Pancreas (tissue), 10 donors: ENCODE results near the gene STAB2. TPM values are rescaled to one million over a fixed set of nuclear protein-coding genes. Genes with fewer than 3 reads are reported as not detected.
A peak's percentile ranks its signal among the peaks of the same experiment; 100 is the strongest.

Experiments used
- ATAC-seq, 4 donors: fragments of 200-7000 bp; cut with Tn5 transposase; one replicate each; pipeline versions ENCODE4 v1.8.0 to v1.9.1; 2020; ENCODE audit warnings: mild to moderate bottlenecking in 4 of 4, moderate library complexity in 4 of 4
- DNase-seq, 6 donors: peaks; one replicate each; pipeline ENCODE4 v3.0.0-alpha.2; 2020
- FAIRE-seq: peaks from 2 replicates; lab custom pipeline; 2012; peaks lifted over from hg19 to GRCh38; lab: Jason Lieb, UNC
- H3K27ac ChIP-seq, 4 donors: fragments of 200-600 bp; sonication (generic); 1 replicate in 3 of 4; 2 replicates in 1 of 4; pipeline versions ENCODE4 v1.5.0 to v1.8.0; 2020
- H3K27me3 ChIP-seq, 4 donors: fragments of 200-600 bp; one replicate each; pipeline ENCODE4 v1.8.0; 2021
- H3K36me3 ChIP-seq, 3 donors: fragments of 200-600 bp; sonication (generic) in 1 of 3; one replicate each; pipeline versions ENCODE4 v1.5.0 to v1.8.0; 2020 to 2021
- H3K4me1 ChIP-seq, 3 donors: fragments of 200-600 bp; one replicate each; pipeline ENCODE4 v1.8.0; 2021
- H3K4me3 ChIP-seq, 4 donors: fragments of 200-600 bp; sonication (generic) in 2 of 4; one replicate each; pipeline versions ENCODE4 v1.5.0 to v1.8.0; 2020 to 2021
- H3K9me3 ChIP-seq, 4 donors: fragments of 200-600 bp; one replicate each; pipeline ENCODE4 v1.8.0; 2021
- WGBS, 2 donors: extraction: QIAGEN DNeasy Blood & Tissue Kit; methylation state at CpG; one replicate each; pipeline ENCODE4 v1.1.7; 2013; 5-methylcytosine and 5-hydroxymethylcytosine counted together
- intact Hi-C, 3 donors: fragments of 100-400 bp; cut with DNase I; formaldehyde crosslinking; loops; one replicate each; pipeline versions ENCODE4 v1.11.1 to v1.14.2; 2022
- polyA plus RNA-seq, 2 donors: library from polyadenylated mRNA; stranded (reverse); fragments of 200-250 nt; gene quantifications; one replicate each; pipeline ENCODE4 v1.2.3, GENCODE V29; 2013
- total RNA-seq, 6 donors: library from RNA; stranded (reverse); fragmentation: NEBNext Ultra II Directional in 4 of 6; extraction: Animal tissue kit (Norgen Biotek cat#: 25700) in 4 of 6; gene quantifications; one replicate each; pipeline versions ENCODE4 v1.2.1 to v1.2.4, GENCODE V29; 2021 to 2023
- TF ChIP-seq, protein P1 (sequence below), 4 donors: fragments of 200-600 bp; sonication (generic) in 3 of 4; IDR thresholded peaks; one replicate each; pipeline versions ENCODE4 v1.5.0 to v1.8.0; 2021; ENCODE audit warnings: antibody characterized with exemption in 4 of 4
- donor health status: healthy with polysubstance abuse.
- donor health status: DM: no; HTN: no; CAD: no; lungs with moderate emphysema.
- donor health status: DM: no; HTN: no; CAD: no.
- donor health status: control.
- donor health status: control.
- donor health status: Bipolar disorder and iron deficiency.
- donor health status: DM: yes; HTN: yes; CAD: no.
- donor health status: DM: no; HTN: no; CAD: no.
- donor health status: DM: no; HTN: no; CAD: no.
- donor health status: DM: yes; HTN: yes; CAD: no.

Gene STAB2
- under 1 TPM in 5 of 6 donors, not detected in 1; under 0.01 to 0.16 (median 0.12) TPM for total RNA-seq
- polyA plus RNA-seq = under 1 TPM; 0.02 to 0.08 TPM

DNA sequence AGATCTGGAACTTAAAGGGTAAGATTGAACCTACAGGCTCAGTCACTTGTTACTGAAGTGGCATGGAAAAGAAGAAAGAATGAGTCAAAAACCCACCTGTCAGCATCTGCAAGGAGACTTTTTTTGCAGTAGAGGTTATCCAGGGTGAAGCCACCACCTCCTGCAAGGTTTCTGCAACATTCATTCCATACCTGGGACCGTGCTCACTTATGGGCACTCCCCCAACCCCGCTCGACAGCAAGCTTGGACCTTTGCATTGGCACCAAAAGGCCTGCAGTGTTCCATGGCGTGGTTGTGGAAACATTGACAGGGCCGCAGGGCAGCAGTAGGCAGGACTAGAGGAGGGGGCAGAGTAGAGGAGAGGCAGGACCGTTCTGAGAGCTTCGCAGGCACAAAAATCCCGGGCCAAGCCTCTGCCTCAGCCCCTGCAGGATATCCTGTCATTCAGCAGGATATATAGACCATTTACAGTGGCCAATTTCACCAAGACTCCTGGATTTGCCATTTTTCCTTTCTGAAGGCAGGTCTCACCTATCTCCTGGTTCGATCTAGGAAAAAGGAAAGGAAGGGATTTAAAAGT is at the start of gene STAB2:
TSS of gene STAB2 (plus strand) at position 483 of the 580 bp plus-strand sequence. CDS start 204 bp downstream, outside the sequence.
- Histone ChIP-seq H3K9me3 (no peaks in the 10 kb centered on the region), H3K27ac (no peak within 1 kb of the TSS), H3K27me3 (no peaks in the 10 kb centered on the region), H3K4me3 (no peak within 1 kb of the TSS), H3K4me1 (peaks cover 0 to 3% (median 0%) of the 10 kb centered on the region in 3 donors), H3K36me3 (no peaks in the 10 kb centered on the region)
- 47 to 51% methylated on average over 9 of the region's 9 CpGs for whole genome bisulfite sequencing, 2 donors
- no peak for FAIRE-seq
- ATAC-seq = peak in 1 of 4 donors; percentile 25
- DNase-seq = peak in 1 of 6 donors; percentile 29
- TF ChIP-seq, protein P1, sequence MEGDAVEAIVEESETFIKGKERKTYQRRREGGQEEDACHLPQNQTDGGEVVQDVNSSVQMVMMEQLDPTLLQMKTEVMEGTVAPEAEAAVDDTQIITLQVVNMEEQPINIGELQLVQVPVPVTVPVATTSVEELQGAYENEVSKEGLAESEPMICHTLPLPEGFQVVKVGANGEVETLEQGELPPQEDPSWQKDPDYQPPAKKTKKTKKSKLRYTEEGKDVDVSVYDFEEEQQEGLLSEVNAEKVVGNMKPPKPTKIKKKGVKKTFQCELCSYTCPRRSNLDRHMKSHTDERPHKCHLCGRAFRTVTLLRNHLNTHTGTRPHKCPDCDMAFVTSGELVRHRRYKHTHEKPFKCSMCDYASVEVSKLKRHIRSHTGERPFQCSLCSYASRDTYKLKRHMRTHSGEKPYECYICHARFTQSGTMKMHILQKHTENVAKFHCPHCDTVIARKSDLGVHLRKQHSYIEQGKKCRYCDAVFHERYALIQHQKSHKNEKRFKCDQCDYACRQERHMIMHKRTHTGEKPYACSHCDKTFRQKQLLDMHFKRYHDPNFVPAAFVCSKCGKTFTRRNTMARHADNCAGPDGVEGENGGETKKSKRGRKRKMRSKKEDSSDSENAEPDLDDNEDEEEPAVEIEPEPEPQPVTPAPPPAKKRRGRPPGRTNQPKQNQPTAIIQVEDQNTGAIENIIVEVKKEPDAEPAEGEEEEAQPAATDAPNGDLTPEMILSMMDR (IDR thresholded peaks at IDR 0.05) = no peak
- intact Hi-C loops = no loop called here

DNA sequence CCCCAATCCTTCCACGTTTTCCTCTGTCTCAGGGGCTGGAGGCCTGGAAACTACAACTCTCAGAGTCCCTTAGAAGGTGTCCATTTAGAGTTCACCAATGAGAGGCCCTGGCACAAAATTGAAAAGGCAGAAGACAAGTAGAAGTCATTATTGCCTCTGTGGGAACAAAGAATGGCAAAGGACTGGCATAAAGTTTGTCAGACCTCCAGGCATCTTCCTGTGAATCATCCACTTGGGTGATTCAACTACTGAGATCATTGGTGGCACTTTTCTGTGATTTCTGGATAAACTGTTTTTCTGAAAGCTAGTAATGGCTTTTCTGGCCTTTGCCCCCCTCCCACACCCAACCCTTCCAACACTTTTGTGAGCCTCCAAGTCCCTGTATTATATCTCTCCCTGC is 48.7 kb upstream of the STAB2 start:
- Histone ChIP-seq H3K4me3 (no peak overlapping the region), H3K36me3 (no peaks in the 10 kb centered on the region), H3K4me1 (no peaks in the 10 kb centered on the region), H3K27me3 (no peaks in the 10 kb centered on the region), H3K9me3 (no peaks in the 10 kb centered on the region), H3K27ac (no peak overlapping the region)
- DNase-seq (no peak), FAIRE-seq (no peak), ATAC-seq (no peak)
- intact Hi-C loops = no loop called here
- TF ChIP-seq, protein P1 (IDR thresholded peaks at IDR 0.05) = no peak
- 55 to 65% methylated on average over 1 of the region's 1 CpG for WGBS, 2 donors

GRCh38 chr12:103540319-103540718 is 46.8 kb upstream of the STAB2 start:
- TF ChIP-seq, protein P1 (IDR thresholded peaks at IDR 0.05) = no peak
- DNase-seq (no peak), FAIRE-seq (no peak), ATAC-seq (no peak)
- H3K36me3 ChIP-seq = no peaks in the 10 kb centered on the region
- H3K4me3 ChIP-seq = no peak overlapping the region
- no peaks in the 10 kb centered on the region for H3K9me3 ChIP-seq
- H3K27ac ChIP-seq = no peak overlapping the region
- intact Hi-C loops = loop anchor here in 1 of 3 donors (5.0 kb wide), 1 partner anchor 593 kb away; no protein-coding TSS in a partner anchor
- no peaks in the 10 kb centered on the region for H3K27me3 ChIP-seq
- H3K4me1 ChIP-seq = no peaks in the 10 kb centered on the region
- 47 to 77% methylated on average over 3 of the region's 3 CpGs for WGBS, 2 donors

- Histone ChIP-seq H3K4me1 (no peaks in the 10 kb centered on the region), H3K27ac (no peak overlapping the region), H3K9me3 (no peaks in the 10 kb centered on the region), H3K4me3 (no peak overlapping the region), H3K36me3 (no peaks in the 10 kb centered on the region), H3K27me3 (no peaks in the 10 kb centered on the region)
- no peak for FAIRE-seq
- TF ChIP-seq, protein P1 (IDR thresholded peaks at IDR 0.05) = no peak
- no peak for ATAC-seq
- DNase-seq = no peak
- WGBS, 2 donors = 84 to 89% methylated on average over 3 of the region's 3 CpGs
- intact Hi-C loops = loop anchor here in 1 of 3 donors (5.0 kb wide), 1 partner anchor 595 kb away; no protein-coding TSS in a partner anchor
Measured at GRCh38 chr12:103542078-103542477, 45.0 kb upstream of the STAB2 start.

DNA sequence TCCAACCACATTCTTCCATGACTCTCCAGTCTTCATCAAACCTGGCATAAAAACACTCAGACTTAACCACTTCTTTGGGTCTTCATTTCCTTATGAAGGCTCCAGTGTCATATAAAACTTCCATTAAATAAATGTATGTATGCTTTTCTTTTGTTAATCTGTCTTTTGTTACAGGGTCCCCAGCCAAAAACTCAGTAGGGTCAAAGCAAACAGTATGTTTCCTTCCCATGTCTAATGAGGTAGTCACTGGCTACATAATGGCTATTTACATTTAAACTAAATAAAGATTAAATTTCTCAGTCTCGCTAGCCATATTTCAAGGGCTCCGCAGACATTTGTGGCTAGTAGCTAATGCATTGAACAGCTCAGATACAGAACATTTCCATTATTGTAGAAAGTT is 40.1 kb upstream of the STAB2 start:
- 48 to 67% methylated on average over 2 of the region's 2 CpGs for WGBS, 2 donors
- DNase-seq (no peak), ATAC-seq (no peak), FAIRE-seq (no peak)
- H3K27ac ChIP-seq = no peak overlapping the region
- H3K36me3 ChIP-seq = no peaks in the 10 kb centered on the region
- H3K4me1 ChIP-seq = no peaks in the 10 kb centered on the region
- no peaks in the 10 kb centered on the region for H3K27me3 ChIP-seq
- intact Hi-C loops = loop anchor here in 1 of 3 donors (5.0 kb wide), 2 partner anchors 595 to 665 kb away; no protein-coding TSS in a partner anchor
- H3K9me3 ChIP-seq = no peaks in the 10 kb centered on the region
- TF ChIP-seq, protein P1 (IDR thresholded peaks at IDR 0.05) = no peak
- H3K4me3 ChIP-seq = no peak overlapping the region
